ELF-1 (cell line): ENCODE data around the gene MPND.

ENCODE experiments used
- DNase-seq: peaks from one replicate; pipeline ENCODE4 v3.0.0-alpha.2; 2016; ENCODE audit warnings: low read depth, low spot score

The MPND gene

GRCh38 chr19:4402171-4403004 is 59.0 kb downstream of the MPND start, which contains the start of gene CHAF1A:
CHAF1A (plus strand) TSS chr19:4402640; CDS start chr19:4402763, 123 bp downstream.
- peak; percentile 100 for DNase-seq

GRCh38 chr19:4403005-4403761 is 59.8 kb downstream of the MPND start:
- no peak for DNase-seq

GRCh38 chr19:4405977-4406376 is 62.6 kb downstream of the MPND start:
- no peak for DNase-seq

- DNase-seq: no peak
These were observed 63.3 kb downstream of the MPND start for GRCh38 chr19:4406626-4407025.

GRCh38 chr19:4409123-4409933 is 66.0 kb downstream of the MPND start:
- peak; percentile 84 for DNase-seq
